ENCODE results near the gene PSMB5.
"Not testable (repeated sequence)": the region's sequence is repeated elsewhere in the genome, so short reads cannot be mapped to it uniquely, and the experiment has no call there.

Gene PSMB5

DNA sequence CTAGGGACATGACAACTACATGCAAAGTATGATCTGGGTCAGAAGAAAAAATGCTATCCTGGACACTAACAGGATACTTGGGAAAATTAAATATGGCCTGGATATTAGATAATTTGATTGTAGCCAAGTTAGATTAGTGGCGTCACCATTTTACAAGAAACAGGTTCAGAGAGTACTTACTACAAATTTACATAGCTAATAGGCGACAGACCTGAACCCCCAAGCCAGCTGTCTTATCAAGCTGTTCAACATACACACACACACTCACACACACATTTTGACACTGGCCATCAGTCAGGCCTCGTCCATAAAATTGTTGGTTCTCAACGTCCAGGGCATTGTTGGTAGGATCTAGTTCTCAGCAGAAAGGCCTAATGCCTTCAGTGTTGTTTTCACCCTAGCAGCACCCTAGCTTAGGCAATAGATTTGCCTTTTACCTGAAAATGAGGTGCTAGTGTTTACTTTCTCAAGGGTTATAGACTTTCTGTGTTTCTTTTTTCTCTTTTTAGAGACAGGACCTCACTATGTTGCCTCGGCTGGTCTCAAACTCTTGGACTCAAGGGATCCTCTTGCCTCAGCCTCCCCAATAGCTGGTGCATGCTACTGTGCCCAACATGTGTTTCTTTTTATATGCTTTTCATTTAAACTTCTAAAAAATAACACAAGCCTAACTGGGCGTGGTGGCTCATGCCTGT is 21.5 kb downstream of the PSMB5 start:
- DNase-seq: no peak

DNA sequence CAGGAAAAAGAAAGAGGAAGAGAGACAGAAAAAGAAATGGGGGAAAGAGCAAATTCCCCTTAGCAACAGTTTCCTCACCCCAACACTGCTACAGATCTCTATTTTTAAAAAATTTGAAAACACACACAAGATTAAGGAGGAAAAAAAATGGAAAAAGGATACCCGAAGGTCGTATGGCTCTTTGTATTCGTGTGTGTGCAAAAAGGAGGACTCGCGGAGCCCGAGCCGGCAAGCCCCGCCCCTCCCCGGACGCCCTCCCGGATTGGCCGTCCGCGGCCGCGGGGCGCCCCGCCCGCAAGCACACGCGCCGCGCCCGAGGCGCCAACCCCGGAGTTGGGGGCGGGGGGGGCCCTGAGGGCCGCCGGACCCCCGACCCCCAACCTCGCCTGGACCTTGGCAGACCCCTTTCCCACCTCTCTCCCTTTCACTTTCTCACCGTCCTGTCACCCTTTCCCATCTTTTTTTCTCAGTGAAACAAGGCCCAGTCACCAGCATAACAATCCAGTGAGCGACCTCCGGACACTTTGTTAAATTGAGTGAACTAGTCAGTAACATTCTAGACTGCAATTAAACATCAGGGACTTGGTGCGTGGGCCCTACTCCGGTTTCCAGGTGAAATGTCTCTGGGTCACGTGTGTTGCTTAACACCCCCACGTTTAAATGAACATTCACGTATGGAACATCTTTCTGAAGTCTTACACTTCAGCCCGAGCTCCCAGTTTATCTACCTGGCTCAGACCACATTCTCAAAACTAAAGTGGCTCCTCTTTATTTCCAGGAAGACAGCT is 24.6 kb downstream of the PSMB5 start, which contains the start of gene C14orf93:
C14orf93 (minus strand) TSS at position 205 of the 788 bp plus-strand sequence. CDS start 11,120 bp downstream, outside the sequence.
- DNase-seq: peak in 1 of 2 experiments; percentile 36

DNA sequence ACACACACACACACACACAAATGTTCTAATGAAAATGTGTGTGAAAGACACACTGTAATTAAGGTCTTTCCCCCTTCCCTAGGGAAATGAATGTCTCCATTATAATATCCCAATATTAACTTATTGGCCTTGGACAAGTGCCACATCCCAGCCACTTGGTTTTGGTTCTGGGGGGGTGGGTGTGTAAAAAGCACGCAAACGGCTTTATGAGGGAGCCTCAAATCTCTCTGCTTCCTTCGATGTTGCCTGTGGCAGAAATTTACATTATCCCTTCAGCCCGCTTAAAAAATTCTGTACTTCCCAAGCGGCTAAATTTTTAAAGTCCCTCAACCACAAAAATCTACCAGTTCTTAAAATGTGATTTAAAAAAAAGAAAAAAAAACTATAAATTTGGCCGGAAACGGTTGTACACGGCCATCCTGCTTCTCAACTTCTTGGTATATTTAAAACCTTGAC is 25.2 kb downstream of the PSMB5 start:
- no peak for DNase-seq

DNA sequence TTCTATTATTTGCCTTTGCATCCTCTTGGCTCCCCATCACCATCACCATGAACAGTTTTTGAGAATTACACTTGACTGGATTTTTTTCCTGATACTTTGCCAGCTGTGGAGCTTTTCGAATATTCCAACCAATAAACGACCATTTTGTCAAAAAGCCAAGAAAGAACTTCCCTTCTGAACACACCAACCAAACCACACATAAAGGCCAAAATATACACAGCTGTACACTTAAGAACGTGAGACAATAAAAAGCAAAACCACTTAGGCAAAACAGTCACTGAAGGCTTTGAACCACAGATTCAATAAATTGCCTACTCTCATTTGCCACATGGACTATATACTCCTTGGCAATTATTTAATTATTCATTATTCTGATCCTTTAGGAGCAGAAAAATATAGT is 25.9 kb downstream of the PSMB5 start:
- no peak for DNase-seq

DNA sequence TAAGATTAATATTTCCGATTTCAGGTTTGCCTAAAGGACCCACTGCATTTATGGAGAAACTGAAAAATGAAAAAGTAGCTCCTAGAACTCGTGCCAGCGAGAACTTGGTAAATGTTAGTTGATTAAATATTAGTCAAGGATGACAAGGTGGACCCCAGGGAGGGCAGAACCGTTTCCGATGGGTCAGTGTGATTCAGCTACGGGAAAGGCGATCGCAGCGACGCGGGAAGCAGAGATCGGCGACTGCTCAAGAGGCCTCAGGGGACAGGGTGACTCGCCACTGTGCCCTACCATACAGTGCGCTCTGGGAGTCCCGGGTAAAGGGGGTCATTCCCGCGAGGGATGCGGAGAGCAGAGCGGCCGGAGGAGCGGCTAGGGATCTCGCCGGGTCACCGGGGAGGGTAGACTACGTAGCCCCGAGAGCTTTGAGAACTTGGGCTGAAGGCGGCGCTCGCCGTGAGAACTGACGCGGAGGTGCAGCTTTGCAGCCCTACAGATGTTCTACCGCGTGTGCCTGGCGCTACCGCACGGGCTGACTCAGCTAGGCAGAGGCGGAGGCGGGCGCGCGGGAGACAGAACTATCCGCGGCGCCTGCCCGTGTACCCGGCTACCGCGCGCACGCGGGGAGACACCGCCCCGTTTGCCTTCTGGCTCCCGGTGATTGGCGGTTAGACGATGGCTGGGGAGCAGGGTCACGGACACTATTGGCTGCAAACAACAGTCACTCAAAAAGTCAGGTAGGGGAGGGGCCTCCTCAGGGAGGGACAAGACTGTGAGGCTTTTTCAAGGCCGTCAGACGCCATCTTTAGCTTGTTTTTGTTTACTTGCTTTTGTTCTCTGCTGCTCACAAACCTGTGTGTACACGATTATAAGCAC is 27.9 kb downstream of the PSMB5 start:
- DNase-seq: peak; percentile 94 to 99

DNA sequence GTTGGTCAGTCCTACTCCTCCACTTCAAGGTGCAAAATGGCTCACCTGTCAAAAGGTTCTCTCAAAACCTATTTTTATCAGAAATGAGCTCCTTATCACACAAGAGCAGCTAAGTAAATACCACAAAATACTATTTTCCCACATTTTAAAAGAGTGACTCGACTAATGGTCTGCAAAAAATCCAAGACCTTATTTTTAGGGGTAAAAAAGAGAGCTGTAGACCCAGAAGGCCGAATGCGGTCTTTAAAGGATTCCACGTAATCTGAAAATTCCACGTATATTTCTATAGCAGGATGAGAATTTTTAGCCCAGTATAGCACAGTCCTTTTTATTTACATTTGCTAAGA is 28.5 kb downstream of the PSMB5 start:
- DNase-seq: no peak

DNA sequence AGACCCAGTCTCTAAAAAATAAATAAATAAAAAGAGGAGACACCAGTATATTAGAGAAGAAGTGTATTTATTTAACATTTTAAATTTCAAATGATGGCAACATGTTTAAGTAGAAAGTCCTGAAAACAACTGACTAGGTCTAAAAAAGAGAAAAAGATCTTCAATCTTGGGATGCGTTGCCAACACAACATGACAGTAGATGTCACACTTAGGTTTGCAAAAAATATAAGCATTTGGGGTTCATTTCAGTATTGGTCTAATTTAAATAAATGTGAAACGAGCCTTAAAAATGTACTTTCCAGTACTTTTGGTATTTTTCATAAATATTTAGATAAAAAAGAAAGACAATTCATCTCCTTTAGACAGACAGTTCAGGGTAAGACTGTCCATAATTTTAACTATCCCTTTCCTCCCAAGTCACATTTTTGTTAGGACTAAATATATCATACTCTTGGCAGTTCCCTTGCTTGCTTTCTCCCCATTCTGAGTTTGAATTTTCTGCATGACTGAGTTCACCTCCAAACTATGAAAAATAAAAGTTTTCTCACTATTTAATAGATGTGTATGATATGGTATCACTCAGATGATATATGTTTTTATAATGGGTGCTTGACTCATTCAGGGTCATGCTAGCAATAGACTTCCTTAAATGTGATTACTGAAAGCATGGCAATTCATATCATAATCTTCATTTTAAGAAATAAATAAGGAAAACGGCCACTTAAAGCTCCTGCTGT is 29.1 kb downstream of the PSMB5 start:
- no peak for DNase-seq

DNA sequence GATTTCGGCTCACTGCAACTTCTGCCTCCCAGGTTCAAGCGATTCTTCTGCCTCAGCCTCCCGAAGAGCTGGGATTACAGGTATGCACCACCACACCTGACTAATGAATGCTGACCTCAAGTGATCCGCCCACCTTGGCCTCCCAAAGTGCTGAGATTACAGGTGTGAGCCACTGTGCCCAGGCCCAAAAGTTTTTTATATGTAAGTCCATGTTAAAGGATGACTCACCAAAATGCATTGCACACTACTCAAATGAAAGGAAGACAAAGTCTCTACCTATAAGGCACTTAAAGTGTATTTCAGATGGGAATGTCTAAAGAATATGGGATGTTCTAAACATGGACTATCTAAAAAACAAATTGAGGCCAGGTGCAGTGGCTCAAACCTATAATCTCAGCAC is 30.4 kb downstream of the PSMB5 start:
- not testable (repeated sequence) for DNase-seq

DNA sequence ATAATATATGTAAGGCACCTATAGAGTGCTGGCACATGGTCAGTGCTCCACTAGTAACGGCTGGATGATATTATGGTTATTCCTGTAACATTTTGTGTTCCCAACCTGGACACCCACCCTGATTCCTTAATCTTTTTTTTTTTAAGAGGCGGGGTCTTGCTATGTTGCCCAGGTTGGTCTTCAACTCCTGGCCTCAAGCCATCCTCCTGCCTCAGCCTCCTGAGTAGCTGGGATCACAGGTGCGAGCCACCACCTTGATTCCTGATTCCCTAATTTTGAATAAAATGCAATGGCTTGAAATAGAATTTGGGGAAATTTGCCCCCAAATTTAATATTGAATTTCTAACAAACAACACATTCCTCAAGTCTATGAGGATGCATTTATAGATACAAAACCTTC is 32.1 kb downstream of the PSMB5 start:
- DNase-seq: no peak

DNA sequence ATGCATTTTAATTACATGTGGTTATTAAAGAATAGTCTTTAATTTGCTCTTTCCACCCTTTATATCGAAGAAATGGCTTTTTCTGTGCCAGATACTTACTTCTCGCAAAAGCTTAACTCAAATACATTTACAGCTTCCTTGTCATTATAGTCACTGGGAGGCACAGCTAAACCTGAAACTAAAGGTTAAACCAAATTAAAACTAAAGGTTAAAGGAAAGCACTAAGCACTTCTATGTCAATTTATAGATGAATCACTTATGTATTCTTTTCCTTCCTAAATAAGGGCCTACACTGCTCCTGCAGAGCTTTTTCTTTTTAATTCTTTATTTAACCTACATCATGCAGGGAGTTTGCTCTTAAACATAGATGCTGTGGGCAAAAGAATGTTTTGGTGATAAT is 33.8 kb downstream of the PSMB5 start:
- no peak for DNase-seq

DNA sequence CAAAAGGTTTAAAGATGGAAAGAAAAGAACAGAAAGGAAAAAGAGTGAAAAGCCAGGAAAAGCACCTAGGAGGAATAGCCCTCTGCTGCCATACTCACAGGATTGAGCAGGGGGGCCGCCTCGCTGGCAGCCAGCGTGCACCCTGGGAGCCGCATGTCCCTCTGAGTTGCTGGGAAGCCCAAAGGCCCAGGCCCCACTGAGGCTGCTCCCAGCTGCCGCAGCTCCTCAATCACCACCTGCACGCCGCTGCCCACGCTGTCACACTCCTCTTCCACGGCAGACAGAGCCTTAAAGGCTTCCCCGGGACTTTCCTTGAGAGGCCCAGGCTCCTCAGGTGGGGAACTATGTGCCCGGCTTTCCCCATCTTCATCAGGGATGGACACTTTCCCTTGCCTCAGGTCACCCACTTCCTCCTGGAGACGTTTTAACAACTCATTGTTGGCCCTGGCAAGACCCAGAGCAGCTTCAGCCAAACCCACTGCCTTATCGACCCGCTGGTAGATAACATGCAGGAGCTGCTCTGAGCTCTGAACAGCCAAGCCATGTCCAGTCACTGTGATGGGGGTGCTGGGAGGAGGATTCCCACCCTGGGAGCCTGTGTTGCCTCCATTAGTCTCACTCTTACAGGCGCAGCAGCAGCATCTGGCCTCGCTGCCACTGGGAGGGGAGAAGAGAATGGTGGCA is 36.2 kb downstream of the PSMB5 start:
- no peak for DNase-seq

DNA sequence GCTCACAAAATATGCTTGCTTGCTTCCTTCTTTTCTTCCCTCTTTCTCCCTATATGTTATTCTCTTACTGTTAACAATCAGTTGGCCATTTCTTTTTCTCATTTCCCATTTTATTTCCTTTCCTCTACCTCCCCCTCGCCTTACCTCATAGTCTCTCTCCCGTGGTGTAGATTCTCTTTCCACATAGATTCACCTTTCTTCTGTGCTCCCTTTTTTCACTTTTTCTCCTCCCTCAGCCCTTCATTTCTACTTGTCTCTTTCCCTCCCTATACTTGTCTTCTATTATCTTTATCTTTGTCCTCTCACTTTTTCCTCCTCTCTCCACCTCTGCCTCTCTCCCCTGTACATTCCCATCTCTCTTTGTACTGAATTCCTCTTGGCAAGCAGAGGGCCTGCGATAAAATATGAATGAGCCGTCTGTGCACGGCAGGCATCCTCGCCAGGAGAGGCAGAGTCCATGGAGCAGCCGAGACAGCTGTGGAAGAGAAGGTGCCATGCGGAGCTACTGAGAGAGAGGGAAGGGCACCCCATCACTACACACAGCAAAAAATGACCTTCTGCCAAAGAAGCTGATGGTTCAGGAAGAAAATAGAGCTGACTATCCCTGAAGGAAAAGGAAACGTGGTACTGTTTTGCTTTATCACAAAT is 36.9 kb downstream of the PSMB5 start:
- DNase-seq: no peak

DNA sequence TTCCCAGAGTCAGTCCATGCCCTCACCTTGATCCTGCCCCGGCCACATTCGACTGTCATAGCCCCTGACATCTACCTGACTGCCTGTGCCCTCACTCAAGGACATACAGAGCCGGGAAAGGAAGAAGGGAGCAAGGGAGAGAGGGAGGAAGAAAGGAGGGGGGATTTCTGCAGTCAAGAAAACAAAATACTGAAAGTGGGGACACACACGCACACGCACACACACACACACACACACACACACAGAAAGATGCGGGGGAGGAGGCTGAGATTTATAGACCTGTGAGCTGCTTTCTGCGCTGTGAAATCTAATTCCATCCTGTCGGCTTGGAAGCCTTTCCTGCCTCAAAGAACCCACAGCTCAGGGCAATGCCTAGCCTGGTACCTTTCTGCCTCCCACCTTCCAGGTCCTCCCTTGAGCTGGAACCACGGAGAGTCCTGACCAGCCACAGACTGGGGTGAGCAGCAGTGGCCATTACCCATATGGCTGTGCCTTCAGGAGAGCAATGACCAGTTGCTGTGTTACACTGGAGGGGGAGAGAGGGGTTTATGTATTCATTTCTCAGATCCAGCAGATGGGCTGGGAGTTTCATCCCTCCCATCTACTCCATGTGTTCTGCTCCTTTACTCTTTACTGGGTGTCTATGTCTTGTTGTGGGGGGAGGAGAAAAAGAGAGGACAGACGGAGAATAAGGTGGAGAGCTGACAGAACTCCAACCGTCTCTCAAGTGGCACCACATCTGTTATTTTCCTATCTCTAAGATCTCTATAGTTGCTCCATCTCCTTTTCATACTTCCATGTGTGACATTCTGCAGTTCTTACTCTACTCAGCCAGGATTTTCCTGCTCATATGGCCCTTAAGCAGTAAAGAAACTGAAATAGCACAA is 37.7 kb downstream of the PSMB5 start:
- no peak for DNase-seq

DNA sequence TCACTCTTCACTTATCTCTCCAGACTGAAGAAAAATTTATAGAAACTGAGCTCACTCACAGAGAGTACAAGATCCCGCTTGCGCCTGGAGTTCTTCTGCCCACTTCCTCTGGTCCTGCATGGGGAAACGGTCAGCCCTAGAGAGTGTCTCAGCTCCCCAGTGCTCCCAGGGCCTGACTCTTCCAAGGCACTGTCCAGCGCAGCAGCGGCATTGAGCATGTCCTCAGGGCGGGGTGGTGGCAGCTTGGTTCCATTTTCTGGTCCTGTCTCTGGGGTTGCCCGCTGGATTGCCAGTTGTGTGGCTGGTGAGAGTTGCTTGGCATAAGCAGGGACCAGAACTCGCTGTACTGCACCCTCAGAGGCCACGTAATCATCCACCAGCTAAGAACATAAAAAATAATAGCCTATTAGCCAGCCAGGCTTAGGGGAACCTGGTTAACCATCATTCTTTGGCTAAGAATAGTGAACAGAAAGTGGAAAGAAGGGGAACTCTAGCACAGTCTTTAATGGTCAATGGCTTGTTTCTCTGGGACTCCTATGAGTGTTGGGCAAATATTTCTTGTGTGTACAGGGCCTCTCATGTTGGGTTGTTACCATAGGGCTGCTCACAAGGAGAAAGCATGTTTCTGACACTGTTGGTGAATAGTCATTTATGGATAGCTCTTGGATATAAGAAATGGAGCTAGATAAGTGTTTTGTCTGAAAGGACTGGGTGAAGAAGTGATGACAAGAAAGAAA is 38.6 kb downstream of the PSMB5 start:
- DNase-seq: no peak

DNA sequence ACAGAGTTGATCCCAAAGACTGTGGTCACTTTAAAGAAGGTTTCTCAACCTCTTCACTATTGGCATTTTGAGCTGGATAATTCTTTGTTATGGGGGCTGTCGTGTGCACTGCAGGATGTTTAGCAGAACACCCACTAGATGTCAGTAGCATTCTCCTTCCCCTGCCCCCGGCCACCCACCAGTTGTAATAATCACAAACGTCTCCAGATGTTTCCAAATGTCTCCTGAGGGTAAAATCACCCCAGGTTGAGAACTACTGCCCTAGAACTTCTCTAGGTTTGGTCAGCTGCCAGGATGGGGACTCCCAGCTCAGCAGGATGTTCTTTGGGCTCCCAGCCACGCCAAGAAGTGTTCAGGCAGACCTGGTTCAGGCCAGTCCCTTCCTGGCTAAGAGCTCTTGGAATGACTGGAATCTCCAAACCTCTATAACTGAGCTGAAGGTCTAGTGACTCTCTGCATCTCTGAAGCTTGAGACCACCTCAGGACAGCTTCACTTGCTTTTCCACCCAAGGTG is 39.9 kb downstream of the PSMB5 start:
- no peak for DNase-seq

DNA sequence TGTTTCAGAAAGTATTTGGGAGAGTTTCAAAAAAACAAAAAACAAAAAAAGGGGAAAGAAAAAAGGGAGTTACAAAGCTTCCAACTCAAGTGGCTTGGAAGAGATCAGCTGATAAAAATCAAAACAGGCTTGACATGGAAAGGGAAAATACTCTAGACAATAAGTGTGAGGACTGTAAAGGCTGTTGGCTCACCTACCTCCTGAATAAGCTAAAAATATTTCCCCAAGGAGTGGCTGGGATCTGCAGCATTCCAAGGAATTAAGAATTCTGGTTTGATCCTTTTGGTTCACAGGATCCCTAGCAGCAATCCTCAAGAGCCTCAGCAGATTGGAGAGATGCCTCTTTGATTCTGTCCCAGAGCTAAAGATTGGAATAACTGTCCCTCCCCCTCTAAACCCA is 41.2 kb downstream of the PSMB5 start:
- DNase-seq: no peak

DNA sequence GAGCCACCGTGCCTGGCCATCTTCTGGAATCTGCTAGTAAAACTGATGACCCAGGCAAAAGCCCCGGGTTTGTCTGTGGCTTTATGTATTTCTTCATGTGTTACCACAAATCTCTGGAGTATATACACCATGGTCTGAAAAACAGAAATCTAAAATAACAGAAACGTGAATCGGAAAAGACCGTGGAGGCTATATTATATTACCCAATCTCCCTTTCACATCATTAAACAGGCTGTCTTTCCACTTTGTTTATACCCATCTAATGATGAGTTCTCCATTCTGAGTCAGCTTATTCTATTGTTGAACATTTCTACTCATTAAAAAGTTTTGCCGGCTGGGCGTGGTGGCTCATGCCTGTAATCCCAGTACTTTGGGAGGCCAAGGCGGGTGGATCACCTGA is 42.8 kb downstream of the PSMB5 start:
- no peak for DNase-seq

DNA sequence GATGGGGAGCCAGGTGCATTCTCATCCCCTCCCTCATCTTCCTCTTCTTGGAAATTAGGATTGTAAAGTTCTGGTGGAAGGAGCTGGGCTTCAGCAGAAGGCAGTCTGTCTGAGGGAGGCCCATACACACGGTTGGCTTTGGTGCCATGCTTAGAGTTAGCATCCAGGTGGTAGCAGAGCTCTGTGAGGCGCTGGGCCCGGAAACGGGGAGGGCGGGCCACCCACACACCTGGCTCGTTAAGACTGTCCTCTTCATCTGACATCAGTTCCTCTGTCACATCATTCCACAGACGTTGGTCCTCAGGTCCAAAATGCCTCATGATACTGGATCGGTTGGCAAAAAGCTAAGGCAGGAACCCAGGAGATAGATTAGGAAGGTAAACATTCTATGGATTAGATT is 47.4 kb downstream of the PSMB5 start:
- no peak for DNase-seq

DNA sequence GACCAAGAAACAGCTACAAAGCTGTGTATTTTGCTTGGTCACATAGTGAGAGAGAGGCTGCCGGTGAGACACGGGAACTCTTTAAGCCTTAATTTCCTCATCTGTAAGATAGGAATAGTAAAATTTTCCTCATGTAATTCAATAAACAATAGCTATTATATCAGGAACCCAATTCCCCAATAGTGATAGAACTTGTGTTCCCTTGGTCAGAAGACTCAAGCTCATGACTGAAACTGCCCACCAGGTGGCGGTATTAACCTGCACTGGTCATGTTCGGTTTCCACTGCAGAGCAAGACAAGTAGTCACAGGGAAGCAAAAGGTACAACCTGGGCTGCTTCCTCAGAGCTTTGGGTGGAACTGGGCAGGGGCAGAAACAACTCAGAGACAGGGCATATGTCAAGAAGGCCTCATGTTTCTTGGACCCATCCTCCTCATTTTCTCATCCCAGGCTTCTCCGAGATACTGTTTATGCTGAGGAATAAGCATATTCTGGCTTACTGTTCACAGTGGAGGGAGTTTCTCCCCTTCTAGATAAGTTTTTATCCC is 48.1 kb downstream of the PSMB5 start:
- DNase-seq: peak in 1 of 2 experiments; percentile 77
